Subcutaneous abdominal adipose tissue (tissue), 5 donors: ENCODE data around the gene RBFOX2.

Experiments
- H3K27ac ChIP-seq: one replicate; pipeline ENCODE4 v1.7.0; 2013; ENCODE audit warnings: low read depth, mild to moderate bottlenecking, inconsistent platforms, low read length, moderate library complexity
- H3K27me3 ChIP-seq, 5 donors: one replicate each; pipeline ENCODE4 v1.7.0; 2013; ENCODE audit warnings: low read length in 5 of 5, inconsistent platforms in 1 of 5; ENCODE audit not compliant: control insufficient read depth in 5 of 5, insufficient read depth in 4 of 5
- H3K36me3 ChIP-seq, 5 donors: one replicate each; pipeline ENCODE4 v1.7.0; 2013; ENCODE audit warnings: low read length in 5 of 5; ENCODE audit not compliant: control insufficient read depth in 5 of 5, insufficient read depth in 5 of 5
- H3K4me1 ChIP-seq, 5 donors: one replicate each; pipeline ENCODE4 v1.7.0; 2013; ENCODE audit warnings: low read length in 5 of 5, mild to moderate bottlenecking in 3 of 5, moderate library complexity in 1 of 5; ENCODE audit not compliant: control insufficient read depth in 5 of 5, insufficient read depth in 5 of 5
- H3K4me3 ChIP-seq, 5 donors: one replicate each; pipeline ENCODE4 v1.7.0; 2013; ENCODE audit warnings: low read length in 5 of 5, low read depth in 1 of 5
- H3K9ac ChIP-seq, 5 donors: one replicate each; pipeline ENCODE4 v1.7.0; 2013; ENCODE audit warnings: low read length in 5 of 5, mild to moderate bottlenecking in 4 of 5, moderate library complexity in 3 of 5
- H3K9me3 ChIP-seq, 5 donors: one replicate each; pipeline ENCODE4 v1.7.0; 2013; ENCODE audit warnings: low read length in 5 of 5; ENCODE audit not compliant: control insufficient read depth in 5 of 5
- donor health status: healthy.
- donor health status: healthy.
- donor health status: healthy.
- donor health status: healthy.
- donor health status: healthy.

Gene RBFOX2

GRCh38 chr22:35846804-35847203 lies 181.8 kb downstream of the RBFOX2 start:
- Histone ChIP-seq H3K27ac (no peak overlapping the region), H3K9ac (no peak overlapping the region), H3K9me3 (no peaks in the 10 kb centered on the region), H3K4me3 (no peak overlapping the region), H3K4me1 (peaks cover 0 to 11% (median 6%) of the 10 kb centered on the region in 5 donors), H3K36me3 (no peaks in the 10 kb centered on the region), H3K27me3 (no peaks in the 10 kb centered on the region)

- Histone ChIP-seq H3K36me3 (no peaks in the 10 kb centered on the region), H3K4me3 (no peak overlapping the region), H3K9me3 (no peaks in the 10 kb centered on the region), H3K27me3 (no peaks in the 10 kb centered on the region), H3K9ac (no peak overlapping the region), H3K27ac (no peak overlapping the region), H3K4me1 (peaks cover 0 to 14% (median 8%) of the 10 kb centered on the region in 5 donors)
Observed at GRCh38 chr22:35844886-35845285, 183.7 kb downstream of the RBFOX2 start.

- H3K36me3 ChIP-seq: no peaks in the 10 kb centered on the region
- no peak overlapping the region for H3K4me3 ChIP-seq
- H3K4me1 ChIP-seq: peaks cover 4 to 28% (median 20%) of the 10 kb centered on the region in 5 donors
- no peaks in the 10 kb centered on the region for H3K27me3 ChIP-seq
- no peaks in the 10 kb centered on the region for H3K9me3 ChIP-seq
- H3K27ac ChIP-seq: no peak overlapping the region
- peak overlapping the region in 2 of 5 donors; percentile 16 to 35 for H3K9ac ChIP-seq
Observed at GRCh38 chr22:35842954-35843353, 185.7 kb downstream of the RBFOX2 start.

- Histone ChIP-seq H3K27me3 (no peaks in the 10 kb centered on the region), H3K36me3 (no peaks in the 10 kb centered on the region), H3K4me1 (peaks cover 4 to 32% (median 24%) of the 10 kb centered on the region in 5 donors), H3K27ac (no peak overlapping the region), H3K9me3 (no peaks in the 10 kb centered on the region), H3K4me3 (no peak overlapping the region), H3K9ac (peak overlapping the region in 1 of 5 donors; percentile 16)
Observed at GRCh38 chr22:35842519-35842913, 186.1 kb downstream of the RBFOX2 start.

- H3K27me3 ChIP-seq: no peaks in the 10 kb centered on the region
- H3K9ac ChIP-seq: no peak overlapping the region
- H3K4me3 ChIP-seq: no peak overlapping the region
- H3K27ac ChIP-seq: no peak overlapping the region
- peaks cover 4 to 32% (median 28%) of the 10 kb centered on the region in 5 donors for H3K4me1 ChIP-seq
- H3K9me3 ChIP-seq: no peaks in the 10 kb centered on the region
- no peaks in the 10 kb centered on the region for H3K36me3 ChIP-seq
Observed at GRCh38 chr22:35841907-35842518, 186.6 kb downstream of the RBFOX2 start.

GRCh38 chr22:35840302-35840739 lies 188.3 kb downstream of the RBFOX2 start:
- Histone ChIP-seq H3K9ac (peak overlapping the region in 4 of 5 donors; percentile 63 to 74 (median 70)), H3K27me3 (no peaks in the 10 kb centered on the region), H3K27ac (peak overlapping the region; percentile 86), H3K9me3 (no peaks in the 10 kb centered on the region), H3K4me1 (peaks cover 6 to 47% (median 44%) of the 10 kb centered on the region in 5 donors), H3K36me3 (no peaks in the 10 kb centered on the region), H3K4me3 (peak overlapping the region; percentile 62 to 77 (median 63))

GRCh38 chr22:35839841-35840301 lies 188.8 kb downstream of the RBFOX2 start:
- Histone ChIP-seq H3K4me3 (peak overlapping the region; percentile 62 to 77 (median 63)), H3K36me3 (no peaks in the 10 kb centered on the region), H3K9ac (peak overlapping the region; percentile 63 to 84 (median 71)), H3K4me1 (peaks cover 8 to 52% (median 49%) of the 10 kb centered on the region in 5 donors), H3K27ac (peak overlapping the region; percentile 86), H3K27me3 (no peaks in the 10 kb centered on the region), H3K9me3 (no peaks in the 10 kb centered on the region)

GRCh38 chr22:35838855-35839576 lies 189.6 kb downstream of the RBFOX2 start:
- H3K36me3 ChIP-seq: no peaks in the 10 kb centered on the region
- H3K9me3 ChIP-seq: no peaks in the 10 kb centered on the region
- peak overlapping the region; percentile 86 for H3K27ac ChIP-seq
- H3K4me1 ChIP-seq: peaks cover 10 to 58% (median 54%) of the 10 kb centered on the region in 5 donors
- peak overlapping the region; percentile 63 to 84 (median 71) for H3K9ac ChIP-seq
- no peaks in the 10 kb centered on the region for H3K27me3 ChIP-seq
- peak overlapping the region; percentile 62 to 77 (median 63) for H3K4me3 ChIP-seq

GRCh38 chr22:35837101-35837727 lies 191.4 kb downstream of the RBFOX2 start:
- Histone ChIP-seq H3K4me1 (peaks cover 10 to 58% (median 51%) of the 10 kb centered on the region in 5 donors), H3K9me3 (no peaks in the 10 kb centered on the region), H3K27me3 (no peaks in the 10 kb centered on the region), H3K36me3 (no peaks in the 10 kb centered on the region), H3K4me3 (no peak overlapping the region), H3K27ac (peak overlapping the region; percentile 93), H3K9ac (no peak overlapping the region)
